ENCODE results near the gene ARHGEF10L.
"Not testable (repeated sequence)": the region's sequence is repeated elsewhere in the genome, so short reads cannot be mapped to it uniquely, and the experiment has no call there.

ARHGEF10L gene

GRCh38 chr1:17743925-17744324 lies 204.4 kb downstream of the ARHGEF10L start:
- DNase-seq (ENCODE audit: low spot score): no peak

GRCh38 chr1:17744666-17745478 lies 205.4 kb downstream of the ARHGEF10L start:
- DNase-seq (ENCODE audit: low spot score): no peak

GRCh38 chr1:17745479-17745955 lies 206.0 kb downstream of the ARHGEF10L start:
- no peak for DNase-seq (ENCODE audit: low spot score)

GRCh38 chr1:17746281-17746680 lies 206.8 kb downstream of the ARHGEF10L start:
- DNase-seq (ENCODE audit: low spot score): not testable (repeated sequence)

- no peak for DNase-seq (ENCODE audit: low spot score)
These were observed 207.4 kb downstream of the ARHGEF10L start for GRCh38 chr1:17746920-17747319.

All from RKO (cell line).